B cell (primary cell): ENCODE measurements around the gene CRAT. TPM values are rescaled to one million over a fixed set of nuclear protein-coding genes. Genes with fewer than 3 reads are reported as not detected.
A peak's percentile ranks its signal among the peaks of the same experiment; 100 is the strongest.

ENCODE experiments used
- ATAC-seq: fragments of 200-7000 bp; cut with Tn5 transposase; one replicate; pipeline ENCODE4 v1.10.0; 2021; ENCODE audit warnings: low read depth, mild to moderate bottlenecking, moderate number of reproducible peaks, moderate library complexity
- CTCF ChIA-PET: fragments of 350-600 bp; sonication (Branson Sonifier 250); formaldehyde crosslinking; loops from one replicate; lab custom pipeline; 2021; ENCODE audit warnings: antibody characterized with exemption, inconsistent platforms; lab: Charles Lee
- POLR2A ChIA-PET: fragments of 350-600 bp; sonication (Branson Sonifier 250); formaldehyde crosslinking; loops from one replicate; lab custom pipeline; 2021; ENCODE audit warnings: antibody characterized with exemption; lab: Charles Lee
- DNase-seq: peaks from one replicate; pipeline ENCODE4 v3.0.0; 2013
- H2AFZ ChIP-seq: 2 replicates; pipeline ENCODE4 v1.6.1; 2012; ENCODE audit warnings: mild to moderate bottlenecking, low read depth, low read length; ENCODE audit not compliant: insufficient read depth, poor library complexity, severe bottlenecking
- H3K27ac ChIP-seq, 2 donors: 1 replicate in 1 of 2; 2 replicates in 1 of 2; pipeline ENCODE4 v1.5.1; 2012 to 2013; ENCODE audit warnings: low read length in 2 of 2, mild to moderate bottlenecking in 2 of 2, moderate library complexity in 1 of 2
- H3K27me3 ChIP-seq, 4 experiments: fragments of 200-600 bp in 1 of 4; sonication (generic) in 1 of 4; replicated peaks in 1 of 4; 1 replicate in 2 of 4; 2 replicates in 2 of 4; pipeline versions ENCODE4 v1.6.1 to v1.7.0; 2013 to 2016; ENCODE audit warnings: low read length in 3 of 4, mild to moderate bottlenecking in 2 of 4, mixed read lengths in 1 of 4, moderate library complexity in 1 of 4; ENCODE audit not compliant: insufficient read depth in 4 of 4, control insufficient read depth in 3 of 4; ENCODE audit errors: control extremely low read depth in 1 of 4
- H3K36me3 ChIP-seq, 2 experiments: replicated peaks in 1 of 2; 1 replicate in 1 of 2; 2 replicates in 1 of 2; pipeline versions ENCODE4 v1.6.1 to v1.7.1; 2013; ENCODE audit warnings: low read length in 1 of 2; ENCODE audit not compliant: insufficient read depth in 2 of 2, control insufficient read depth in 1 of 2; ENCODE audit errors: control extremely low read depth in 1 of 2, extremely low read depth in 1 of 2
- H3K4me1 ChIP-seq, 2 donors: fragments of 200-600 bp in 1 of 2; sonication (generic) in 1 of 2; 1 replicate in 1 of 2; 2 replicates in 1 of 2; pipeline versions ENCODE4 v1.5.1 to v1.6.1; 2013 to 2017; ENCODE audit warnings: low read length in 2 of 2; ENCODE audit not compliant: control insufficient read depth in 2 of 2, insufficient read depth in 2 of 2
- H3K4me2 ChIP-seq: replicated peaks from 2 replicates; pipeline ENCODE3; 2012; ENCODE audit warnings: mild to moderate bottlenecking, low read depth, low read length; ENCODE audit not compliant: poor library complexity, severe bottlenecking
- H3K4me3 ChIP-seq, 5 experiments: fragments of 200-600 bp in 1 of 5; sonication (generic) in 1 of 5; 1 replicate in 3 of 5; 2 replicates in 2 of 5; pipeline versions ENCODE4 v1.5.1 to v1.7.0; 2011 to 2016; ENCODE audit warnings: low read length in 4 of 5, mild to moderate bottlenecking in 4 of 5, low read depth in 2 of 5, control low read depth in 1 of 5, moderate library complexity in 1 of 5; ENCODE audit not compliant: insufficient read depth in 1 of 5; ENCODE audit errors: control extremely low read depth in 1 of 5, extremely low read depth in 1 of 5
- H3K79me2 ChIP-seq: fragments of 200-600 bp; sonication (generic); one replicate; pipeline ENCODE4 v1.6.0; 2016; ENCODE audit warnings: low read length; ENCODE audit not compliant: control insufficient read depth, insufficient read depth
- H3K9ac ChIP-seq: fragments of 200-600 bp; sonication (generic); 2 replicates; pipeline ENCODE4 v1.6.1; 2017; ENCODE audit warnings: mild to moderate bottlenecking, low read length, moderate library complexity
- H3K9me3 ChIP-seq, 3 donors: one replicate each; pipeline versions ENCODE4 v1.6.1 to v1.7.1; 2013; ENCODE audit warnings: low read length in 2 of 3; ENCODE audit not compliant: control insufficient read depth in 2 of 3, insufficient read depth in 1 of 3; ENCODE audit errors: control extremely low read depth in 1 of 3
- H4K20me1 ChIP-seq: 2 replicates; pipeline ENCODE4 v1.6.0; 2012; ENCODE audit warnings: mild to moderate bottlenecking, low read length; ENCODE audit not compliant: insufficient read depth, control insufficient read depth, poor library complexity, severe bottlenecking
- H3K27ac Mint-ChIP-seq: one replicate; pipeline ENCODE4 v1.8.0; 2021; ENCODE audit warnings: mixed read lengths
- H3K27me3 Mint-ChIP-seq: one replicate; pipeline ENCODE4 v1.8.0; 2021; ENCODE audit warnings: mixed read lengths
- H3K4me1 Mint-ChIP-seq: one replicate; pipeline ENCODE4 v1.8.0; 2021; ENCODE audit warnings: mixed read lengths
- H3K4me3 Mint-ChIP-seq: one replicate; pipeline ENCODE4 v1.8.0; 2021; ENCODE audit warnings: mixed read lengths
- H3K9me3 Mint-ChIP-seq: one replicate; pipeline ENCODE4 v1.8.0; 2022; ENCODE audit warnings: mixed read lengths; ENCODE audit not compliant: insufficient read depth
- CTCF ChIP-seq: fragments of 200-600 bp; IDR thresholded peaks from one replicate; pipeline ENCODE4 v1.8.0; 2022; ENCODE audit warnings: antibody characterized with exemption, mild to moderate bottlenecking
- EZH2 ChIP-seq: IDR thresholded peaks from 2 replicates; pipeline ENCODE4 v1.6.1; 2012; ENCODE audit warnings: borderline replicate concordance, low read depth, mild to moderate bottlenecking, moderate library complexity, low read length; ENCODE audit not compliant: insufficient read depth, poor library complexity, severe bottlenecking
- WGBS: methylation state at CpG from one replicate; pipeline ENCODE4 v1.1.5; 2013; ENCODE audit warnings: missing lambda C conversion rate; ENCODE audit not compliant: insufficient coverage; 5-methylcytosine and 5-hydroxymethylcytosine counted together
- intact Hi-C: fragments of 100-400 bp; cut with micrococcal nuclease; formaldehyde crosslinking; loops from one replicate; pipeline ENCODE4 v1.10.0; 2022
- polyA plus RNA-seq: library from polyadenylated mRNA; depleted of rRNA; stranded (reverse); fragments of >200 nt; gene quantifications from 2 replicates; pipeline ENCODE4 v1.2.3, GENCODE V29; 2012
- total RNA-seq, 2 donors: library from RNA; stranded (reverse); fragments of 120-200 nt in 1 of 2; gene quantifications; 1 replicate in 1 of 2; 2 replicates in 1 of 2; pipeline versions ENCODE4 v1.2.3 to v1.2.4, GENCODE V29; 2013 to 2022

Gene CRAT
- total and polyA plus RNA-seq, 2 donors (not counting 1 experiment from before 2014, with no cell fraction given) = 8.0 to 14.1 TPM

DNA sequence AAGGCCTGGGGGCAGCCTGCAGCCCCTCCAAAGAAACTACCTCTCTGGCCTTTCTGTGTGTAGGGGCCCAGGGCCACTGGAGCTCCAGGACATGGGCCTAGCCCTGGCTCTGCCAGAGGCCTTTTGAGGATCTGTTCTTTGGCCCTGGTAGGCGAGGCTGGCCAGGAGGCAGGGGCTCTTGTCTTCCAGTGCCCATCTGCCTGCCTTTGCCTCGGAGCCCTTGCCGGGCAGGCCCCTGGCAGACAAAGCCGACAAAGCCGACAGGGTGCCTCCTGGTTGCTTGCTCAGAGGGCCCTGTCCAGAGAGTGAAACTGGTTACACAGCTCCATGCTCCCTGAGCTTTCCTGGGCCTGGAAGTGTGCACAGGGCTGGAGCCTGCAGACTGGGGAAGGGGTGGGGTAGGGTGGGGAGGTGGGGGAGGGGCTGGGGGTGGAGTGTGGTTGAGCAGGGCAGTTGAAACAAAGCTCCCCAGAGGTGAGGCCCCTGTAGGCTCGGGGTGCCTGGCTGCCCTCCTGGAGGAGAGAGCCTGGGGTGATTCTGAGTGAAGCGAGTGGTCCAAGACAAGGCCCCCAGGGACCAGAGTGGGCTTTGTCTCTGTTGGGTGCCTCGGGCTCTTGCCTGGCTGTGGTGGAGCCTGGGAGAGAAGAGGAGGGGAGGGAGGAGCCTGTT is 29.9 kb upstream of the CRAT start:
- CTCF ChIA-PET = interaction anchor here (0.8 to 18.9 kb wide), 25 partner anchors 8 to 988 kb away, joined by 3 to 382 read pairs (median 4); partner anchors contain the start of genes C9orf50, CRAT, IER5L and NTMT1
- peaks cover 43 to 50% of the 10 kb centered on the region in 2 donors for H3K4me1 ChIP-seq

More for the DNA sequence above, 29.9 kb upstream of the CRAT start:
- Mint-ChIP-seq H3K4me3 (peak overlapping the region; percentile 90), H3K9me3 (no peaks in the 10 kb centered on the region), H3K27ac (peak overlapping the region; percentile 94), H3K27me3 (no peaks in the 10 kb centered on the region), H3K4me1 (peaks cover 47% of the 10 kb centered on the region)
- WGBS = 9% methylated on average over 8 of the region's 8 CpGs
- peak; percentile 29 for DNase-seq
- Histone ChIP-seq H3K27me3 (no peaks in the 10 kb centered on the region), H3K27ac (peak overlapping the region; percentile 97 to 100), H2AFZ (peak overlapping the region; percentile 79), H3K4me3 (peak overlapping the region in 4 of 5 experiments; percentile 43 to 64 (median 60)), H3K9ac (peak overlapping the region; percentile 66), H3K79me2 (peaks cover 34% of the 10 kb centered on the region), H3K9me3 (no peaks in the 10 kb centered on the region), H4K20me1 (peaks cover 8% of the 10 kb centered on the region), H3K4me2 (peak overlapping the region; percentile 94), H3K36me3 (peaks cover 0 to 47% of the 10 kb centered on the region in 2 experiments)
- TF ChIP-seq EZH2 (no peak), CTCF (no peak)
- POLR2A ChIA-PET = interaction anchor here (0.5 to 2.6 kb wide), 13 partner anchors 9 to 644 kb away, joined by 3 to 22 read pairs (median 5); partner anchors contain the start of genes CRAT, IER5L, NTMT1 and PTPA
- ATAC-seq = peak; percentile 12
- intact Hi-C loops = loop anchor here (1.0 to 2.0 kb wide), 7 partner anchors 29 to 748 kb away; partner anchors contain the start of genes NTMT1 and PTPA
